ENCODE data around the gene CUEDC1.
"Not testable (repeated sequence)": the region's sequence is repeated elsewhere in the genome, so short reads cannot be mapped to it uniquely, and the experiment has no call there.

Gene CUEDC1

DNA sequence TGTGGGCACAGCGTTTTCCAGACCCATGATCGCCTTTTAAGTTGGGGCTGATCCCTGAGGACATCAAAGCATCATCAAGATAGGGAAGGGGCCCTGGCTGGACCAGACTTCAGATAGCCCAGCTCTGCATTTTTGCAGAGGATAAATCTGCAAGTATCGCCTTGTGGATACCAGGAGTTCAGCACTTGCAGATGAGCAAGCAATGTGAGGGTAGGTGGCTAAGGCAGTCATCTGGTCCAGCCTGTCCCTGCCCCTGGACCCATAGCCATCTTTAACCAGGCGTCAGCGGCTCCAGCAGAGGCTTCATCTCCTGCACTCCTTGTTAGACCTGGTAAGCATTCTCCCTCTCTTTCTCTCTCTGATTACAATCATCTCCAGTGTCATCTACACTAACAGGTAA is 96.4 kb downstream of the CUEDC1 start:
- DNase-seq = no peak

DNA sequence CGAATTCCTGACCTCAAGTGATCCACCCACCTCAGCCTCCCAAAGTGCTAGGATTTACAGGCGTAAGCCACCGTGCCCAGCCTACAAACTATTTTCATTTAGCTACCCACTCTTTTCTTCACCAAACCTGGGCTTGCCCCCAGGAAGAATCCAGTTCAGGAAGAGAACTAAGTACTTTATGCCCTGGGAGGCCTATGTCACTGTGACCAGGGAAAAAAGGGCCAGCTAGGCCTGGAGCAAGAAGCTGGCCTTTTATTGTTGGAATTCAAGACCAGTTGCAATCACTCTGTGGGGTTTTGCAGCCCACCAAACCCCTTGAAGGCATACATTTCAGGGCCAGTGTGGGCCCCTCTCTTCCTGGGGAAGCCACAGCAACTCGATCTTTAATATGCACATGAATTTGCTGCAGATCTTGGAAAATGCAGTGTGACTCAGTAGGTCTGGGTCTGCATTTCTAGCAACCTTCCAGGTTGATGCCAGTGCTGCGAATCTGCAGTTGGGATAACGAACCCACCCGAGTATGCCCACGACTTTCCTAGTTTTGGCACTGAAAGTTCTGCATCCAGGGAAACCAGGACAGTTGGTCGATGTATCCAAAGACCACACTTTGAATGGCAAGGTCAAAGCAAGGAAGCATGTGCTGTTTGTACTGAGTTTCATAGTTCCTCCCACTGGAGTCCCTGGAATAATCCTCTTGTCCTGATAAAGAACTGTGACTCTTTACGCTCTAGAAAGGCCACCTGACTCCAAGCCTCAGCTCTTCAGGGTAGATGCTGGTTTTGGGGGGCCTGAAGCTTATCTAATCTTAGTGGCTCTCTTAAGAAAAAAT is 98.2 kb downstream of the CUEDC1 start:
- DNase-seq = no peak

- no peak for DNase-seq
Observed at GRCh38 chr17:57855391-57856035, 99.7 kb downstream of the CUEDC1 start.

DNA sequence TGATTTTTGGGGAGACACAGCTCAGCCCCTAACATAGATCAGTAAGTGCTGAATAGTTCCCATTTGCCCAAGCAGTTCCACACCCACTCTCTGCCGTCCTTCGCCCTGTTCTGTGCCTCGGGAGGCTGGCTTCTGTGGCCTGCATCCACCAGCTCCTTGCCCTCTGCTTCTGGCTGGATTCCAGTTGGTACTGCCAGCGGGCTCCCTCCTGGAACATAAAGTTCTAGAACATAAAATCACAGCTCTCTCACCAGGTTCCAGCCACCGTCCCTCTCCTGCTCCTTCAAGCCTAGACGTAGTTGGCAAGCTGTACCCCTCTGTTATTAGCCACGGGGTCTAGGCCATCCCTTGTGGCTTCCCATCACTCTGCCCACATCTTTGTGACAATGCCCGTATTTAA is 101.5 kb downstream of the CUEDC1 start:
- DNase-seq = no peak

- DNase-seq = no peak
Observed at GRCh38 chr17:57852955-57853328, 102.3 kb downstream of the CUEDC1 start.

GRCh38 chr17:57852092-57852954 is 102.9 kb downstream of the CUEDC1 start:
- DNase-seq = no peak

DNA sequence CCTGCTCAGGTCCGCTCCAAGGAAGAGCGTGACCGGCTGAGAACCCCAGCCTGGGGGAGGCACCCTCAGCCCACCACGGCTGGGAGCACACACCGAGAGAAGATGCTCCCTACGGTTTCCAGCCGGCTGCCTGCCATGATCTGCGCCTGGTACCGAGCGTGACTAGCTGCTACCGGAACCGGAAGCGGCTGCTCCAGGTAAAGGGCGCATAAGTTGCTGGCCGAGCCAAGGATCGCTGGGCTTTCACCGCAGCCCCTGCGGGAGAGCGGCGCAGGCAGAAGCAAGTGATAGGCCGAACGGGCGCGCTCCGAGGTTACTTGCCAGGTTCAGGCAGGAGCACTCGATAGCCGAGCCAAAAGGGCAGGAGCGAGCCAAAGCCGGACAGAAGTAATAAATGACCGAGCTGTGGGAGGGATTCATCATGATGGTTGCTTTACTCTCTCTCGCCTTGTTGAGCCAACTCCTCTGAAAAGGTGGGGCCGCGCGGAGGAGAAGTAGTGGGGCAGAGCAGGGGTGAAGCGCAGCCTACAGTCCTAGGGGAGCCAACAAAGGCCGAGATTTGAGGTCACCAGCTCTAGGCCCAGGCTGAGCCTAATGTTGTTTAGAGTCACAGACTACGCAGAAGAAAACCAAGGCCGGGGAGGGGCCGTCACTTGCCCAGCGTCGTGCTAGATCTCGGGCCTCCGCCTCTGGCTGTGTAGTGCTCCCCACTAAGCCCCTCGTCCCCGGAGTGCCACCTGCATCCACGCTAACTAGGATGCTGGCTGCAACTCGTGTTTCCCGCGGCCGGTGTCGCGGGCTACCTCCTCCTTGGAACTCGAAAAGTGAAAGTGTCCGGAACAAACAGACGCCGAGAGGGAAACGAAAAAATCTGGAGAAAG is 105.1 kb downstream of the CUEDC1 start, which contains the start of gene MRPS23:
Gene MRPS23 (minus strand): TSS at position 171 of the 881 bp plus-strand sequence. CDS start 34 bp downstream, at position 137.
- peak; percentile 92 to 93 for DNase-seq

GRCh38 chr17:57849163-57849873 is 105.9 kb downstream of the CUEDC1 start:
- peak in 1 of 2 donors; percentile 16 for DNase-seq

GRCh38 chr17:57846056-57846945 is 108.9 kb downstream of the CUEDC1 start:
- not testable (repeated sequence) for DNase-seq

- no peak for DNase-seq
Observed at GRCh38 chr17:57842280-57842679, 112.9 kb downstream of the CUEDC1 start.

GRCh38 chr17:57839571-57839923 is 115.7 kb downstream of the CUEDC1 start:
- DNase-seq = no peak

DNA sequence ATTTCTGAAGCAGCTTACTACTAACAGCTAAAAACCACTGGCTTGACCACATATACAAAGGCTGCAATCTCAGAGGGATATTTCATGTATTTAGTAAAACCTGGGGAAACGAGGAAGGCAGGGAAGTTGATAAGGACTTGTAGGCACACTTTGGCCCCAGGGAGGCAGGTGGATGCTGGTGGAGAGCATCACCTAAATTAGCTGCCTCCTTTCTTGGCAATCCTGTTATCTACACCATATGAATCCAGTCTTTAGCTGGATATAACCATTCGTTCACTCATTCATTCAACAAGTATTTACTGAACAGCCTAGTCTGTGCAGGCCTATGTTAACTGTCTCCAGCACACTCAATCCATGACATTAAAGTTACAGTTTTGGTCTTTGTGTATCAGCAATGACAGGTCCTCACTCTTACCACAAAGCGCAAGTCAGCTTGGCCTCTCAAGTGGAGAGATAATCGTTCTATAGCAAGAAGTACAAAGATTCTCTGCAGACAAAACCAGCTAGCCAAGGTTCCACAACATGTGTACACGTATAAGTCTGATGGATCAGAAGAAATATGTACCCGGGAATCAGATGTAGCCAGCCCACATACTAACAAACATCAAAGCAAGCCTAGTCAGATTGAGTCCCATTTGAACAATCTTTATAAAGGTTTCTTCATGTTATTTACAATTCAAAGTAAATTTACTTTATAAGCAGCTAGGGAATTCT is 116.2 kb downstream of the CUEDC1 start:
- DNase-seq = no peak

- no peak for DNase-seq
Observed at GRCh38 chr17:57838453-57838852, 116.8 kb downstream of the CUEDC1 start.

DNA sequence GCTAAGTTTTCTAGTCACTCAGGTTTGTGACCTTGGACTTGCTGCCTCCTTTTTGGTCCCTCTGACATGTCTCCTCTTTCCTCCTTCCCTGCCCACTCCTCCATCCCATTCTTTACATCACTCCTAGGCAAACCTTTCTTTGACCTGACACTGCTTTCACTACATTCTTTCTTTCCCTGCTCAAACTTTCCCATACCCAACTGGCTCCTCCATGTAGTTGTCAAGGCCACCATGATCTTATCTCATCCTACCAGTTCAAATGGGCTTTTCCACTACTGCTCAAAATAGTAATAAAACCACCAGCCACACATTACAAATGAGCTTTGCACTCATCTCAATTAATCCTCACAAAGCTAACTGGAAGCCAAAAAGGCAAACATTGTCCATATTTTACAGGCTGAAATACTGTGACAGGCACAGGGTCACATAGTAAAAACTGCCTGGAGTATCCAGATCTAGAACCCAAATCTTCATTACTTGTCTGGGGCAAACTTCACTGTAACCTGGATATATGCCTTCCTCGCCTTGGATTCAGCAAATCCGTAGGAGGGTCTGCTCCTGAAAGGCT is 119.8 kb downstream of the CUEDC1 start:
- DNase-seq = no peak

DNA sequence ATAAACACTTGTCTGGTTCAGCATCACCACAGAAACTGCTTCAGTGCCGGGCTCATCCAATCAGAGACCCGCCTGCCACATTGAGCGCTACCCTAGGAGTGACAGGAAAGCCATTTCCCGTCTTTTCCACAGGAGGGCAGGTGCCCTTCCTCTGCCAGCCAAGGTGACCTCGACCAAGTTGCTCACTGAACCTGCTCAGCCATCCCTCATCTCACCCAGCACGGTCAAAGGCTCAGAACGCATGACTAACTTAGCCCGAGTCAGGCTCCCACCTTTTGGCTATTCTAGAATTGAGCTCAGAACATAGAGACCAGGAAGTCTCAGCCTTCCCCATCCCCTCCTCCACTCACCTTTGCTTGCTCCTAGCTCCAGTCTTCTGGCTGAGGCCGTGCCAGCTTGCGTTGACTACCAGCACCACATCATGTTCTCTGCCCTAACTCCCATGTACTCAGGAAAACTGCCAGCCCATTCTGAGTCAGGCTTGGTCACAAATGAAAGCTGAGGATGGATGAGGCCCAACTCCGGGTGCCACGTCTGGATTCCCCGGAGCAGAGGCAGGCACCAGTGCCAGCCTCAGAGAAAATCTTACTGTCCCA is 121.0 kb downstream of the CUEDC1 start:
- DNase-seq = no peak

- peak; percentile 68 to 73 for DNase-seq
Observed at GRCh38 chr17:57833179-57833939, 121.9 kb downstream of the CUEDC1 start.

- no peak for DNase-seq
Observed at GRCh38 chr17:57832314-57833178, 122.7 kb downstream of the CUEDC1 start.
